Measurements from ENCODE around the gene SH2B2.
"Not testable (repeated sequence)": the region's sequence is repeated elsewhere in the genome, so short reads cannot be mapped to it uniquely, and the experiment has no call there.

The SH2B2 gene

DNA sequence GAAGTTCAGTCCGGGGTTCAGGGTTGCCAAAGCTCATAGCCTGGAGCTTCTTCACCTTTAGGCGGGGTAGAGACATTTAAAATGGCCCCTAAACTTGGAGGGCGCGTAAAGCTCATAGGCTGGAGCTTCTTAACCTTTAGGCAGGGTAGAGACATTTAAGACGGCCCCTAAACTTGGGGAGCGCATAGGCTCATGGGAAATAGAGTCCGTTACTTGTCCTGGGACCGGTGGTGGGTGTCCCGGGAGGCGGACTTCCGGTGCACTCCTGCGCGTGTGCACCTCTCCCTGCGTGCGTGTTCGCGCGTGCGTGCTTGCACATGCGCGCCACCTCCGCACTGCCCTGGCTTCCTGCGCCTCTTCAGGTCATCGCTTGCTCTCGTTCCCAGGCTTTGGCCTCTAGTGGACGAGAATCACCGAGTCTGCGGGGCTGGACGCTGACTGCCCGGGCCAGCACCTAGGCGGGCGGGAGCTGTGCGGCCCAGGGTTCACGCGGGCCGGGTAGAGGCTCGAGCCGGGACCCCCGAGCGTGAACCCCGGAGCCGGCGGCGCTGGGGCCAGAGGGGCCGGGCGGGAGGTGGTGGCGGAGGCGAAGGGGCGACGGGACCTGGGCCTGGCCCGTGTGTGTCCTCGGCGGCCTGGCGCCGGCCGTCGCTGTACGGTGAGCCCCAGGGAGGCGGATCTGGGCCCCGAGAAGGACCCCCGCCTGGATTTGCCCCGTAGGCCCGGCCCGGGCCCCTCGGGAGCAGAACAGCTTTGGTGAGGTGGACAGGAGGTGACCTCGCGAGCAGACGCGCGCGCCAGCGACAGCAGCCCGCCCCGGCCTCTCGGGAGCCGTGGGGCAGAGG, 77.1 kb downstream of the SH2B2 start:
- peak overlapping the region; percentile 69 for H3K4me3 ChIP-seq (ENCODE audit: low read depth, low read length)
- peak; percentile 43; the same call in 1 of the 2 replicates for TF ChIP-seq MYC (IDR thresholded peaks at IDR 0.05; ENCODE audit: low read depth, low read length)
- peak; percentile 71 for TF ChIP-seq POLR2A (IDR thresholded peaks at IDR 0.05; ENCODE audit: extremely low read depth, insufficient read length)
- TF ChIP-seq, protein P1, sequence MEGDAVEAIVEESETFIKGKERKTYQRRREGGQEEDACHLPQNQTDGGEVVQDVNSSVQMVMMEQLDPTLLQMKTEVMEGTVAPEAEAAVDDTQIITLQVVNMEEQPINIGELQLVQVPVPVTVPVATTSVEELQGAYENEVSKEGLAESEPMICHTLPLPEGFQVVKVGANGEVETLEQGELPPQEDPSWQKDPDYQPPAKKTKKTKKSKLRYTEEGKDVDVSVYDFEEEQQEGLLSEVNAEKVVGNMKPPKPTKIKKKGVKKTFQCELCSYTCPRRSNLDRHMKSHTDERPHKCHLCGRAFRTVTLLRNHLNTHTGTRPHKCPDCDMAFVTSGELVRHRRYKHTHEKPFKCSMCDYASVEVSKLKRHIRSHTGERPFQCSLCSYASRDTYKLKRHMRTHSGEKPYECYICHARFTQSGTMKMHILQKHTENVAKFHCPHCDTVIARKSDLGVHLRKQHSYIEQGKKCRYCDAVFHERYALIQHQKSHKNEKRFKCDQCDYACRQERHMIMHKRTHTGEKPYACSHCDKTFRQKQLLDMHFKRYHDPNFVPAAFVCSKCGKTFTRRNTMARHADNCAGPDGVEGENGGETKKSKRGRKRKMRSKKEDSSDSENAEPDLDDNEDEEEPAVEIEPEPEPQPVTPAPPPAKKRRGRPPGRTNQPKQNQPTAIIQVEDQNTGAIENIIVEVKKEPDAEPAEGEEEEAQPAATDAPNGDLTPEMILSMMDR (IDR thresholded peaks at IDR 0.05; ENCODE audit: low read depth, low read length), result peak; percentile 2
- TF ChIP-seq, protein P2, sequence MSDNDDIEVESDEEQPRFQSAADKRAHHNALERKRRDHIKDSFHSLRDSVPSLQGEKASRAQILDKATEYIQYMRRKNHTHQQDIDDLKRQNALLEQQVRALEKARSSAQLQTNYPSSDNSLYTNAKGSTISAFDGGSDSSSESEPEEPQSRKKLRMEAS (IDR thresholded peaks at IDR 0.05; ENCODE audit: low read depth, low read length), result peak; percentile 78
- peak; percentile 100 for DNase-seq (ENCODE audit: low read depth)

DNA sequence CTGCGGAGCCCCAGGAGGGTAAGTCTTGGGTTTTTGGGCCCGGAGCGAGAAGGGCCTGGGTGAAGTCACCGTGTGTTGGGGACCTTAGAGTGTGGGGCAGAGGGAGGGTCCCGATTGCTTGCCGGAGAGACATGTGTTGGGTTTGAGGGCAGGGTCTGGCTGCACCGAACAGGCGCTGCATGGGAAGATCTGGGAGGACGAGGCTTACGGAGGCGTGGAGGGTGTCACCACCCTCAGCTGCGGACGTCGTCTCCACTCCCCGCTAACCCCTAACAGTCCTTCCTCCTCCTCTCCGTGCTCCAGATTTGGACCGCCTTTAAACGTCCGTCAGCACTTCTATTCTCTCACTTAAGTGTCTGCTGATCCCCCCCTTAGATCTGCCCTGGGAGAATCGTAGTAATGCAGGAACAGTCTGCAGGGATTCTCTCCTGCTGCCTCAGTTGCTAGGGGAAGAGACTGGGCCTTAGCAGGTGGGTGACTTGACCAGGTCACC, 77.8 kb downstream of the SH2B2 start:
- peak overlapping the region; percentile 69 for H3K4me3 ChIP-seq (ENCODE audit: low read depth, low read length)
- peak; percentile 44 for DNase-seq (ENCODE audit: low read depth)

DNA sequence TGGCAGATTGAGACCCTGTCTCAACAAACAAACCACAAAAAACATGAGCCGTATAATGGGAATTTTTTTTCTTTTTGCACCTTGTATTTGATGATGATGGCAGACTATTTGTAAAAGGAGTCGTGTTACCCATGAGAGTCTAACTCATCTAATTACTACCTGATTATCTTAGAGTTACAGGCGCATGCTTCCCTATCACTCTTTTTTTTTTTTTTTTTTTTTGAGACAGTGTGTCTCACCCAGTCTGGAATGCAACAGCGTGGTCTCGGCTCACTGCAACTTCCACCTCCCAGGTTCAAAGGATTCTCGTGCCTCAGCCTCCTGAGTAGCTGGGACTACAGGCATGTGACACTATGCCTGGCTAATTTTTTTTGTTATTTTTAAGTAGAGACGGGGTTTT, 78.7 kb downstream of the SH2B2 start:
- not testable (repeated sequence) for H3K4me3 ChIP-seq (ENCODE audit: low read depth, low read length); DNase-seq (ENCODE audit: low read depth)

DNA sequence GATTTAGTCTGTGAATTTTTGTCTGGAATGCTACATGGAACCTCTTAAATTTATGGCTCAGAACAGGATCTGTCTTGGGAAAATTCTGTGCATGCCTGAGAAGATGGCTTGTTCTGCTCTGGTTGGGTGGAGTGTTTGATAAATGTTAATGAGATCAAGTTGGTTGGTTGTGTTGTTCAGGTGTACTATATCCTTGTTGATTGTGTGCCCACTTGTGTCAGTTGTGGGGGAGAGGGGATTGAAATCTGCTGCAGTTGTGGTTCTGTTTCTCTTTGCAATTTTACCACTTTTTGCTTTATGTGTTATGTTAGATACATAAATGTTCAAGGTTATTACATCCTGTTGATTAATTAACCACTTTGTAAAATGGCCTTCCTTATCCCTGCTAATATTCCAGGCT, 83.4 kb downstream of the SH2B2 start:
- DNase-seq (ENCODE audit: low read depth); H3K4me3 ChIP-seq (ENCODE audit: low read depth, low read length): not testable (repeated sequence)

All from NB4 (cell line).